ENCODE measurements around the gene ASPDH. TPM values are rescaled to one million over a fixed set of nuclear protein-coding genes. Genes with fewer than 3 reads are reported as not detected.

Gene ASPDH
- total RNA-seq, 1 experiment from 2014 or later, result not detected

DNA sequence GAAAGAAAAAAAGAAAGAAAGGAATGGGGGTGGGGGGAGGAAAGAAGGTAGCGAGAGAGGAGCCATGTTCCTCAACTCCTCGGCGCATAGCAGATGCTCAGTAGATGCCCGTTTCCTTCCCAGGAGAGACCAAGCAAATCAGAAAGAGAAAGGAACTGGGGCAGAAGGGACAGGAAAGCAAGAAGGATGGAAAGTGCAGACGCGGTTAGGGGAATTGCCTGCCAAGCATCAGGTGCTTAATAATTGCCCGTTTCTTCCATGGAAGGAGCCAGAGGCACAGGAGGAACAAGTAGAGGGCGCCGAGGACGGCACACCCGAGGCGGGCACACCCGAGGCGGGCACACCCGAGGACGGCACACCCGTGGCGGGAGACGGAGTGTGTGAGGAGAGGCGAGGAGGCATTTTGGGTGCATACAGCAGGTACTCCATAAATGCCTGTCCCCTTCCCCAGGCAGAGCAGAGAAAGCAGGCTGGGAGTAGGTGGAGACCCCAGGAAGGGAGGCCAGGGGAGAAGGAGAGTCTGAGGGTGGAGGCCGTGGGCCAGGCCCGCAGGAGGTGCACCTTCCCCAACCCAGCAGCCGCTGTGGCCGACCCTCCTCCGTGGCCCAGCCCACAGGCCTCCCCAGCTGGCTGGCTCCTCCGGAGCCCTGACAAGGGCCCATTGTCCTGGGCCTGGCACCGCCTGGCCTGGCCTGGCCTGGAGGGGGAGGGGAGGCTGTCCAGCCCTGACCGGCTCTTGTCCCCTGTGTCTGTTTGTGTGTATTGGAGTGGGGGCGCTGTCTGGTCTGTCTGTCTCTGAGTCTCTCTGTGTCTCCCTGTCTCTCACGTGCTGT is 17.3 kb downstream of the ASPDH start:
- Mint-ChIP-seq H3K27me3 (ENCODE audit: low read depth) (peaks cover 57% of the 10 kb centered on the region), H3K36me3 (no peaks in the 10 kb centered on the region), H3K27ac (no peak overlapping the region), H3K4me3 (no peak overlapping the region), H3K9me3 (no peaks in the 10 kb centered on the region), H3K4me1 (peaks cover 13% of the 10 kb centered on the region)
- no peak for TF ChIP-seq GRHL2 (CRISPR knock-in tag; IDR thresholded peaks at IDR 0.05; ENCODE audit: insufficient replicate concordance, severe bottlenecking)
- 0 out of 2 replicates have a peak, but pooled peaks have one; percentile 12 for TF ChIP-seq GTF2I (CRISPR knock-in tag; conservative IDR thresholded peaks at IDR 0.05)
- POLR2A ChIA-PET, result interaction anchor here (1.2 kb wide), 1 partner anchor 15 kb away, joined by 3 read pairs; the partner anchor contains the start of gene JOSD2
- CTCF ChIA-PET, result interaction anchor here (0.7 to 1.6 kb wide), 7 partner anchors 10 to 139 kb away, joined by 3 to 8 read pairs (median 5); partner anchors contain the start of gene JOSD2
- peak; percentile 47 for DNase-seq (ENCODE audit: low spot score)
- peak; percentile 59 for ATAC-seq

DNA sequence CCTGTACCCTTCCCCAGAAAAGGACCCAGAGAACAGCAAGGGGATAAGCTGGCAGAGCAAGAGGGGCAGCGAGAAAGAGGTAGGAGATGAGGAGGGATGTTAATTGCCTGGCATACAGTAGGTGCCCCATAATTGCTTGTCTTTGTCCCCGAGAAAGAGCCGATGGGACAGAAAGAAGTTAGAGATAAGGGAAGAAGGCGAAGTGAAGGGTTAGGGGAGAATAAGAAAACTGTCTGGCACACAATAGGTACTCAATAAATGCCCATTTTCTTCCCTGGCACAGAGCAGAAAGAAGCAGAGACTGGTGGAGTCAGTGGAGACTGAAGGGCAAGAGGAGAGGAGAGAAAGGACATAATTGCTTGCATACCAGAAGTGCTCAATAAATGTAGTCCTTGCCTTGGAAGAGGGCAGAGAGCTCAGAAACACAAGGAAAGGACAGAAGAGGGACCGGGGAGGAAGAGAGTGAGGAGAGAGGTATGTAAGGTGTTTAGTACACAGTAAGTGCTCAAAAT is 18.6 kb downstream of the ASPDH start:
- Mint-ChIP-seq H3K27me3 (ENCODE audit: low read depth) (peaks cover 65% of the 10 kb centered on the region), H3K27ac (no peak overlapping the region), H3K4me1 (peaks cover 20% of the 10 kb centered on the region), H3K36me3 (peaks cover 7% of the 10 kb centered on the region; the same call in 1 of the 2 replicates), H3K9me3 (peaks cover 7% of the 10 kb centered on the region; the same call in 1 of the 2 replicates), H3K4me3 (no peak overlapping the region)
- POLR2A ChIA-PET, result no interaction called here
- DNase-seq (ENCODE audit: low spot score) (no peak), ATAC-seq (no peak)
- TF ChIP-seq MYBL2 (CRISPR knock-in tag; IDR thresholded peaks at IDR 0.05) (no peak), ZBTB43 (CRISPR knock-in tag; IDR thresholded peaks at IDR 0.05) (no peak), ZNF121 (CRISPR knock-in tag; IDR thresholded peaks at IDR 0.05) (no peak), NR2C2 (CRISPR knock-in tag; IDR thresholded peaks at IDR 0.05) (no peak), E2F1 (CRISPR knock-in tag; IDR thresholded peaks at IDR 0.05) (no peak), ELF4 (CRISPR knock-in tag; IDR thresholded peaks at IDR 0.05; ENCODE audit: low read depth) (no peak), FOXP1 (CRISPR knock-in tag; IDR thresholded peaks at IDR 0.05; ENCODE audit: borderline replicate concordance) (no peak), ESRRA (CRISPR knock-in tag; IDR thresholded peaks at IDR 0.05; ENCODE audit: borderline replicate concordance) (no peak), SP1 (CRISPR knock-in tag; conservative IDR thresholded peaks at IDR 0.05) (no peak), ZNF423 (CRISPR knock-in tag; IDR thresholded peaks at IDR 0.05) (no peak), PRDM15 (CRISPR knock-in tag; IDR thresholded peaks at IDR 0.05) (no peak), E2F4 (CRISPR knock-in tag; IDR thresholded peaks at IDR 0.05; ENCODE audit: borderline replicate concordance, low read depth) (no peak), ETV6 (CRISPR knock-in tag; IDR thresholded peaks at IDR 0.05) (no peak), PRRX2 (CRISPR knock-in tag; IDR thresholded peaks at IDR 0.05) (no peak), ZNF317 (CRISPR knock-in tag; IDR thresholded peaks at IDR 0.05; ENCODE audit: borderline replicate concordance, low read depth) (no peak)
- TF ChIP-seq, protein P1, sequence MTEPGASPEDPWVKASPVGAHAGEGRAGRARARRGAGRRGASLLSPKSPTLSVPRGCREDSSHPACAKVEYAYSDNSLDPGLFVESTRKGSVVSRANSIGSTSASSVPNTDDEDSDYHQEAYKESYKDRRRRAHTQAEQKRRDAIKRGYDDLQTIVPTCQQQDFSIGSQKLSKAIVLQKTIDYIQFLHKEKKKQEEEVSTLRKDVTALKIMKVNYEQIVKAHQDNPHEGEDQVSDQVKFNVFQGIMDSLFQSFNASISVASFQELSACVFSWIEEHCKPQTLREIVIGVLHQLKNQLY (CRISPR knock-in tag; IDR thresholded peaks at IDR 0.05), result no peak
- CTCF ChIA-PET, result interaction anchor here (1.2 kb wide), 1 partner anchor 43 kb away, joined by 4 read pairs; no protein-coding TSS in a partner anchor

All from WTC11 (cell line).